Suprapubic skin (tissue), 4 donors: Measurements from ENCODE around the gene SLC19A2. TPM values are rescaled to one million over a fixed set of nuclear protein-coding genes. Genes with fewer than 3 reads are reported as not detected.

ENCODE experiments used
- DNase-seq, 2 donors: peaks; one replicate each; pipeline ENCODE4 v3.0.0-alpha.2; 2019; ENCODE audit warnings: low spot score in 2 of 2
- H3K27ac ChIP-seq: fragments of 200-600 bp; sonication (generic); one replicate; pipeline ENCODE4 v1.5.1; 2019
- H3K27me3 ChIP-seq: fragments of 200-600 bp; sonication (generic); one replicate; pipeline ENCODE4 v1.5.1; 2019
- H3K36me3 ChIP-seq: fragments of 200-600 bp; sonication (generic); one replicate; pipeline ENCODE4 v1.5.1; 2019
- H3K4me1 ChIP-seq: fragments of 200-600 bp; sonication (generic); one replicate; pipeline ENCODE4 v1.5.1; 2019
- H3K4me3 ChIP-seq: fragments of 200-600 bp; sonication (generic); one replicate; pipeline ENCODE4 v1.5.1; 2019; ENCODE audit warnings: mild to moderate bottlenecking
- H3K9me3 ChIP-seq: fragments of 200-600 bp; sonication (generic); one replicate; pipeline ENCODE4 v1.5.1; 2019
- CTCF ChIP-seq, 2 donors: fragments of 200-600 bp in 1 of 2; fragments of 450-650 bp in 1 of 2; sonication (generic) in 1 of 2; IDR thresholded peaks; one replicate each; pipeline ENCODE4 v1.5.1; 2016 to 2019; ENCODE audit warnings: antibody characterized with exemption in 2 of 2, mild to moderate bottlenecking in 1 of 2, moderate library complexity in 1 of 2
- EP300 ChIP-seq: sonication (generic); formaldehyde crosslinking; IDR thresholded peaks from one replicate; pipeline ENCODE4 v1.6.1; 2017; ENCODE audit warnings: antibody characterized with exemption
- POLR2A ChIP-seq, 2 donors: fragments of 450-650 bp; IDR thresholded peaks; one replicate each; pipeline ENCODE4 v1.6.1; 2017; ENCODE audit warnings: antibody characterized with exemption in 2 of 2, mild to moderate bottlenecking in 2 of 2, moderate library complexity in 2 of 2
- POLR2AphosphoS5 ChIP-seq, 3 donors: sonication (generic); formaldehyde crosslinking; IDR thresholded peaks; one replicate each; pipeline ENCODE4 v1.6.1; 2017; ENCODE audit warnings: antibody characterized with exemption in 3 of 3
- WGBS: methylation state at CpG from one replicate; pipeline ENCODE4 v1.1.5; 2018; 5-methylcytosine and 5-hydroxymethylcytosine counted together
- total RNA-seq, 4 donors: library from RNA; depleted of rRNA; stranded (reverse); fragments of >200 nt; gene quantifications; one replicate each; pipeline ENCODE4 v1.1.0, GENCODE V29; 2016

SLC19A2 gene
- total RNA-seq, 4 donors from 2014 or later: 21.9 to 38.7 (median 30.5) TPM

- Histone ChIP-seq H3K4me1 (peaks cover 15% of the 10 kb centered on the region), H3K9me3 (no peaks in the 10 kb centered on the region), H3K27ac (no peak overlapping the region), H3K4me3 (no peak overlapping the region), H3K36me3 (no peaks in the 10 kb centered on the region), H3K27me3 (no peaks in the 10 kb centered on the region)
- WGBS: 41% methylated on average over 2 of the region's 2 CpGs
- DNase-seq: no peak
- no peak for TF ChIP-seq POLR2A (IDR thresholded peaks at IDR 0.05)
- no peak for TF ChIP-seq CTCF (IDR thresholded peaks at IDR 0.05)
These were observed 29.0 kb upstream of the SLC19A2 start for GRCh38 chr1:169514566-169515270.

GRCh38 chr1:169513208-169513607, 27.5 kb upstream of the SLC19A2 start:
- Histone ChIP-seq H3K27me3 (no peaks in the 10 kb centered on the region), H3K9me3 (no peaks in the 10 kb centered on the region), H3K4me1 (peaks cover 15% of the 10 kb centered on the region), H3K27ac (no peak overlapping the region), H3K4me3 (no peak overlapping the region), H3K36me3 (no peaks in the 10 kb centered on the region)
- no peak for DNase-seq
- peak in 1 of 3 donors; percentile 26 for TF ChIP-seq POLR2AphosphoS5 (IDR thresholded peaks at IDR 0.05)
- TF ChIP-seq EP300: no peak

DNA sequence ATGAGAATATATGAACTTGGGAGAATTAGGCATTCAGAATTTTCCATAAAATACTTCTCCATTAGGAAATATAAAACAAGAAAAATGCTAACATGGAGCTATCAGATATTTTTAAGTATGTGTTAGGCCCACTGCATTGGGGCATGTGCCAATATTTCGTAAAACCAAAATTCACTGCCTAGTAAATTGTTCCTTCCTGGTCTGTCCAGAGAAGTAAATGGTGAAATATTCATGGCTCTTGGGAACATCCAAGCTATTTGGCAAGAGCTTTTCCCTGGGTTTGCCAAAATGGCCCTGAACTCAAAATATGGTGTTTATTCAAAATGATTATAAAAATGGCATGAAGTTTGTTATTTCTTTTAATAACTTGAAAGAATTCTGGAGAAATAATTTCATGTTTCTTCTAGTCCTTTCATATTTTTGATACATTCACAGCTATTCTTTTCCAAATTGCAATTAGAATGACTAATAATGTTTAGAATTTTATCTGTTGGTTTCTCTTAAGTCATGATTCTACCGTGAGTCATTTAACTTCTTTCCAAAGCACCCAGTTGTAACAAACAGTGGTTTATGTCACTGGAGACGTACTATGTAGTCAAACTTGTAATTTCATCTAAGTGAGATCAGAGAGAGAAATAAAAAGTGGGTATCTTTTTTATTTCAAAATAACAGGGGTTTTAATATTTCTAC, 25.7 kb upstream of the SLC19A2 start:
- TF ChIP-seq POLR2A (IDR thresholded peaks at IDR 0.05): no peak
- TF ChIP-seq POLR2AphosphoS5 (IDR thresholded peaks at IDR 0.05): peak in 1 of 3 donors; percentile 57
- peak in 1 of 2 donors; percentile 65 for DNase-seq
- Histone ChIP-seq H3K27ac (peak overlapping the region; percentile 58), H3K9me3 (no peaks in the 10 kb centered on the region), H3K36me3 (no peaks in the 10 kb centered on the region), H3K27me3 (no peaks in the 10 kb centered on the region), H3K4me3 (no peak overlapping the region), H3K4me1 (peaks cover 15% of the 10 kb centered on the region)
- WGBS: 35% methylated on average over 3 of the region's 3 CpGs

GRCh38 chr1:169510060-169510459, 24.3 kb upstream of the SLC19A2 start:
- no peak for DNase-seq
- H3K9me3 ChIP-seq: no peaks in the 10 kb centered on the region
- TF ChIP-seq POLR2AphosphoS5 (IDR thresholded peaks at IDR 0.05) (no peak), POLR2A (IDR thresholded peaks at IDR 0.05) (no peak), CTCF (IDR thresholded peaks at IDR 0.05) (no peak), EP300 (no peak)
- no peaks in the 10 kb centered on the region for H3K27me3 ChIP-seq
- no peaks in the 10 kb centered on the region for H3K36me3 ChIP-seq
- peaks cover 15% of the 10 kb centered on the region for H3K4me1 ChIP-seq
- no peak overlapping the region for H3K27ac ChIP-seq
- no peak overlapping the region for H3K4me3 ChIP-seq
- 92% methylated on average over 4 of the region's 4 CpGs for WGBS

GRCh38 chr1:169509354-169509753, 23.6 kb upstream of the SLC19A2 start:
- Histone ChIP-seq H3K4me1 (peaks cover 10% of the 10 kb centered on the region), H3K4me3 (no peak overlapping the region), H3K36me3 (no peaks in the 10 kb centered on the region), H3K9me3 (no peaks in the 10 kb centered on the region), H3K27me3 (no peaks in the 10 kb centered on the region), H3K27ac (no peak overlapping the region)
- TF ChIP-seq POLR2A (IDR thresholded peaks at IDR 0.05) (no peak), EP300 (no peak), CTCF (IDR thresholded peaks at IDR 0.05) (no peak), POLR2AphosphoS5 (IDR thresholded peaks at IDR 0.05) (no peak)
- WGBS: 98% methylated on average over 1 of the region's 1 CpG
- DNase-seq: no peak
